Breast epithelium (tissue), 3 donors: Measurements from ENCODE around the gene PXDC1.
"Not testable (repeated sequence)": the region's sequence is repeated elsewhere in the genome, so short reads cannot be mapped to it uniquely, and the experiment has no call there.

ENCODE experiments used
- POLR2A ChIP-seq: fragments of 450-650 bp; IDR thresholded peaks from one replicate; pipeline ENCODE4 v1.6.1; 2016; ENCODE audit warnings: antibody characterized with exemption, mild to moderate bottlenecking, moderate library complexity
- POLR2AphosphoS5 ChIP-seq, 3 donors: sonication (generic); formaldehyde crosslinking; IDR thresholded peaks; one replicate each; pipeline ENCODE4 v1.6.1; 2017; ENCODE audit warnings: antibody characterized with exemption in 3 of 3
- TF ChIP-seq, protein P1 (sequence below), 3 donors: fragments of 450-650 bp; IDR thresholded peaks; one replicate each; pipeline ENCODE4 v1.5.1; 2016 to 2017; ENCODE audit warnings: antibody characterized with exemption in 3 of 3, mild to moderate bottlenecking in 3 of 3, moderate library complexity in 3 of 3

DNA sequence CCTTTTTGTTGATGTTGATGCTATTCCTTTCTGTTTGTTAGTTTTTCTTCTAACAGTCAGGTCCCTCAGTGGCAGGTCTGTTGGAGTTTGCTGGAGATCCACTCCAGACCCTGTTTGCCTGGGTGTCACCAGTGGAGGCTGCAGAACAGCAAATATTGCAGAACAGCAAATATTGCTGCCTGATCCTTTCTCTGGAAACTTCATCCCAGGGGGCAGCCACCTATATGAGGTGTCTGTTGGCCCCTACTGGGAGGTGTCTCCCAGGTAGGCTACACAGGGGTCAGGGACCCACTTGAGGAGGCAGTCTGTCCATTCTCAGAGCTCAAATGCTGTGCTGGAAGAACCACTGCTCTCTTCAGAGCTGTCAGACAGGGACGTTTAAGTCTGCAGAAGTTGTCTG, 74.2 kb downstream of the PXDC1 start:
- TF ChIP-seq POLR2A; POLR2AphosphoS5 (IDR thresholded peaks at IDR 0.05): not testable (repeated sequence)
- TF ChIP-seq, protein P1, sequence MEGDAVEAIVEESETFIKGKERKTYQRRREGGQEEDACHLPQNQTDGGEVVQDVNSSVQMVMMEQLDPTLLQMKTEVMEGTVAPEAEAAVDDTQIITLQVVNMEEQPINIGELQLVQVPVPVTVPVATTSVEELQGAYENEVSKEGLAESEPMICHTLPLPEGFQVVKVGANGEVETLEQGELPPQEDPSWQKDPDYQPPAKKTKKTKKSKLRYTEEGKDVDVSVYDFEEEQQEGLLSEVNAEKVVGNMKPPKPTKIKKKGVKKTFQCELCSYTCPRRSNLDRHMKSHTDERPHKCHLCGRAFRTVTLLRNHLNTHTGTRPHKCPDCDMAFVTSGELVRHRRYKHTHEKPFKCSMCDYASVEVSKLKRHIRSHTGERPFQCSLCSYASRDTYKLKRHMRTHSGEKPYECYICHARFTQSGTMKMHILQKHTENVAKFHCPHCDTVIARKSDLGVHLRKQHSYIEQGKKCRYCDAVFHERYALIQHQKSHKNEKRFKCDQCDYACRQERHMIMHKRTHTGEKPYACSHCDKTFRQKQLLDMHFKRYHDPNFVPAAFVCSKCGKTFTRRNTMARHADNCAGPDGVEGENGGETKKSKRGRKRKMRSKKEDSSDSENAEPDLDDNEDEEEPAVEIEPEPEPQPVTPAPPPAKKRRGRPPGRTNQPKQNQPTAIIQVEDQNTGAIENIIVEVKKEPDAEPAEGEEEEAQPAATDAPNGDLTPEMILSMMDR (IDR thresholded peaks at IDR 0.05): not testable (repeated sequence)
